Measurements from ENCODE around the gene SYNE3.

SYNE3 gene

GRCh38 chr14:95541346-95541745 is 24.9 kb upstream of the SYNE3 start:
- no peak for DNase-seq (ENCODE audit: low read depth)
- TF ChIP-seq CTCF (conservative IDR thresholded peaks at IDR 0.05; ENCODE audit: control insufficient read depth, insufficient read depth, low read depth, low read length) = no peak
- H3K4me3 ChIP-seq (ENCODE audit: control insufficient read depth, low read depth, low read length) = no peak overlapping the region

- no peak for TF ChIP-seq CTCF (conservative IDR thresholded peaks at IDR 0.05; ENCODE audit: control insufficient read depth, insufficient read depth, low read depth, low read length)
- no peak for DNase-seq (ENCODE audit: low read depth)
- no peak overlapping the region for H3K4me3 ChIP-seq (ENCODE audit: control insufficient read depth, low read depth, low read length)
These were observed 23.9 kb upstream of the SYNE3 start for GRCh38 chr14:95540236-95540855.

GRCh38 chr14:95538801-95539509 is 22.5 kb upstream of the SYNE3 start:
- H3K4me3 ChIP-seq (ENCODE audit: control insufficient read depth, low read depth, low read length) = no peak overlapping the region
- TF ChIP-seq CTCF (conservative IDR thresholded peaks at IDR 0.05; ENCODE audit: control insufficient read depth, insufficient read depth, low read depth, low read length) = no peak
- no peak for DNase-seq (ENCODE audit: low read depth)

GRCh38 chr14:95537298-95538089 is 21.0 kb upstream of the SYNE3 start:
- TF ChIP-seq CTCF (conservative IDR thresholded peaks at IDR 0.05; ENCODE audit: control insufficient read depth, insufficient read depth, low read depth, low read length) = no peak
- DNase-seq (ENCODE audit: low read depth) = no peak
- no peak overlapping the region for H3K4me3 ChIP-seq (ENCODE audit: control insufficient read depth, low read depth, low read length)

DNA sequence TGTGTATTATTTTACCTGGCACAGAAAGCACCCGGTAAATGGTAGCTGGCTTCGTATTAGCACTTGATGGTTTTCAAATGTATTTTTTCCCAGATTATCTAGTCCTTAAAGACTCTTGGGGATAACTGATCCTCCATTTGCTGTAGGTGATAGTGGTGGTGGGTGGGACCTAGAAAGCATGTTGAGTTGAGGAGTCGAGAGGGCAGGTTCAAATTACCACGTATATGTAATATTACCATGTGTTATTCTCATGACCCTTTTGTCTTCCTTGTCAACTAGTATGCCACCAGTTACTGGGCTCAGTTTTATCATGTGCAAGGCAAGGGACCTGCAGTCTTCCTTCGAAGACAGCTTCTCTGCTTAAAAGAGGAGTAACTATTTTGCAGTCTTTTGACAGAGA is 20.2 kb upstream of the SYNE3 start:
- H3K4me3 ChIP-seq (ENCODE audit: control insufficient read depth, low read depth, low read length) = peak overlapping the region; percentile 84
- no peak for DNase-seq (ENCODE audit: low read depth)

More for the DNA sequence above, 20.2 kb upstream of the SYNE3 start:
- no peak for TF ChIP-seq CTCF (conservative IDR thresholded peaks at IDR 0.05; ENCODE audit: control insufficient read depth, insufficient read depth, low read depth, low read length)

Data from fibroblast of mammary gland (primary cell).